Mesenteric fat pad (tissue), 1 donor: ENCODE results near the gene PELO. TPM values are rescaled to one million over a fixed set of nuclear protein-coding genes. Genes with fewer than 3 reads are reported as not detected.
"Not testable (repeated sequence)": the region's sequence is repeated elsewhere in the genome, so short reads cannot be mapped to it uniquely, and the experiment has no call there.

Experiments
- DNase-seq: peaks from one replicate; pipeline ENCODE4 v3.0.0-alpha.2; 2020; ENCODE audit warnings: low spot score
- total RNA-seq: library from RNA; stranded (reverse); fragmentation: NEBNext Ultra II Directional; extraction: Animal tissue kit (Norgen Biotek cat#: 25700); gene quantifications from one replicate; pipeline ENCODE4 v1.2.1, GENCODE V29; 2021
- donor health status: DM: yes; HTN: yes; CAD: no.

The PELO gene
- total RNA-seq, 1 donor from 2014 or later = 36.7 TPM

DNA sequence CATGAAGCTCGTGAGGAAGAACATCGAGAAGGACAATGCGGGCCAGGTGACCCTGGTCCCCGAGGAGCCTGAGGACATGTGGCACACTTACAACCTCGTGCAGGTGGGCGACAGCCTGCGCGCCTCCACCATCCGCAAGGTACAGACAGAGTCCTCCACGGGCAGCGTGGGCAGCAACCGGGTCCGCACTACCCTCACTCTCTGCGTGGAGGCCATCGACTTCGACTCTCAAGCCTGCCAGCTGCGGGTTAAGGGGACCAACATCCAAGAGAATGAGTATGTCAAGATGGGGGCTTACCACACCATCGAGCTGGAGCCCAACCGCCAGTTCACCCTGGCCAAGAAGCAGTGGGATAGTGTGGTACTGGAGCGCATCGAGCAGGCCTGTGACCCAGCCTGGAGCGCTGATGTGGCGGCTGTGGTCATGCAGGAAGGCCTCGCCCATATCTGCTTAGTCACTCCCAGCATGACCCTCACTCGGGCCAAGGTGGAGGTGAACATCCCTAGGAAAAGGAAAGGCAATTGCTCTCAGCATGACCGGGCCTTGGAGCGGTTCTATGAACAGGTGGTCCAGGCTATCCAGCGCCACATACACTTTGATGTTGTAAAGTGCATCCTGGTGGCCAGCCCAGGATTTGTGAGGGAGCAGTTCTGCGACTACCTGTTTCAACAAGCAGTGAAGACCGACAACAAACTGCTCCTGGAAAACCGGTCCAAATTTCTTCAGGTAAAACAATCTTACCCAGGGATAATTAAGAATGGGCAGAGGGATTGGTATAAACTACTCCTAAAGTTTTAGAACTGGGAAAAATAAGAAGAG lies 12.9 kb downstream of the PELO start:
- DNase-seq = peak; percentile 92

DNA sequence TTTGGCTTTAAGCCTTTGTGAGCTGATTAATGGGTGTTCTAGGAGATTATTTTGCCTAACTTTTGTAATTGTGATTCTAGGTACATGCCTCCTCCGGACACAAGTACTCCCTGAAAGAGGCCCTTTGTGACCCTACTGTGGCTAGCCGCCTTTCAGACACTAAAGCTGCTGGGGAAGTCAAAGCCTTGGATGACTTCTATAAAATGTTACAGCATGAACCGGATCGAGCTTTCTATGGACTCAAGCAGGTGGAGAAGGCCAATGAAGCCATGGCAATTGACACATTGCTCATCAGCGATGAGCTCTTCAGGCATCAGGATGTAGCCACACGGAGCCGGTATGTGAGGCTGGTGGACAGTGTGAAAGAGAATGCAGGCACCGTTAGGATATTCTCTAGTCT lies 13.6 kb downstream of the PELO start:
- DNase-seq = no peak

DNA sequence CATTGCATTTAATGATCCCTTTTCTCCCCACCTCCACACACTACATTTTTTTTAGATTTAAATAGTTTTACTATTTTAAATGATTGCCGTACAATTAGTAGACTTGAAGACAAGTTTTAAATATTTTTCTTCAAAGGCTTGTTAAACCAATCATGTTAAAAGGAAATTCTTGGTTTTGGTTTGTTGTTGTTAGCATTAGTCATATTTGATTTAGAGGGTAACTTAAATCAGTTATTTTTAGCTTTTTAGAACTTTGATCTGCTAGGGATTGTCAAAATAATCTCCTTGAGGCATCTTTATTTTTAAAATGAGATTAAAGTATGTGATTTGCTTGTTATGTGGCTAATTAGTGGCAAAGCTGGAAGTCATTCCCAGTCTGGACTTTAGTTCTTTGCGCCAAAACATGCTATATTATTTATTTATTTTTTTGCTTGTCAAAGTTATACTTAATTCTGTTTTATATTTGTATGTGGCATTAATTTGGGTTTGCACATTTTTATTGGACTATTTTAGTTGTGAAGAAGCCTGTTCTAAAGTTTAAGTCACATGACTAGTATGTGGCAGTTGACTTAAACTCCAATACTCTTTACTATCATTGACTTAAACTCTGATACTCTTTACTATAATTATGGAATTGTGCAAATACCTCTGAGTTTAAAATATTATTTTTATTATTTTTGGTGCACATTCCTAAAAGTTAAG lies 14.7 kb downstream of the PELO start:
- DNase-seq = no peak

DNA sequence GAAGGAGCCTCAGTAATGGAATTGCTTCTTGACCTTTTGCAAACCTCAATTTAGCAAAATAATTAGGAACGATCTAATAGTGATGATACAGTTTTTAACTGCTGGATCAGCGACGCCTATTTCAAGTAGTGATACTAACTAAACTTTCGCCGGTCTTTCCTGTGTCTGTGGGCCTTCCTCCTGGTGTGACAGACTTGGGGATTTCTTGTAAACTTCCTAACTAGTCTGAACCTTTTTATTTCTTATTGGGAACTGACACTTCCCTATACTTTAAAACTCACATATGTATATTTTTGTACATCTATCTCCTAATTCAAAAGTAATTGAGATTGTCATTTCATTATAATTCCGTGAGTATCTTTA lies 15.2 kb downstream of the PELO start:
- no peak for DNase-seq

DNA sequence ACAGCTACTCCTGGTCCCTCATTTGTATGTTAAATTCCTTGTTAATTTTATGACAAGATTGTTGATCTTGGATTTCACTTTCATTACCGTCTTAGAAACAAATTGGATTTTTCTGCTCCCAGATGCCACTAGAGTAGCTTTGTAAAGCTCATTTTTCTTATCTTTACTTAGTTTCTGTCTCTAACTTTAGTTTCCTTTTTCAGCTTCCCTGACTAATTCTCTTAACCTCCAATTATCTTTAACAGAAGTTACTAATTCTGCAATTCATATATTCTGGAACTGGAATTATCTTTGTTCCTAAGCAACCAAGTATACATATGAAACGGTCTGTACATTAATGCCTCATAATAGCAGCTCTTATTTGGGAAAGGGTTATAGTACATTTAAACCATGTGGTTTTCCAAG lies 16.7 kb downstream of the PELO start:
- no peak for DNase-seq

DNA sequence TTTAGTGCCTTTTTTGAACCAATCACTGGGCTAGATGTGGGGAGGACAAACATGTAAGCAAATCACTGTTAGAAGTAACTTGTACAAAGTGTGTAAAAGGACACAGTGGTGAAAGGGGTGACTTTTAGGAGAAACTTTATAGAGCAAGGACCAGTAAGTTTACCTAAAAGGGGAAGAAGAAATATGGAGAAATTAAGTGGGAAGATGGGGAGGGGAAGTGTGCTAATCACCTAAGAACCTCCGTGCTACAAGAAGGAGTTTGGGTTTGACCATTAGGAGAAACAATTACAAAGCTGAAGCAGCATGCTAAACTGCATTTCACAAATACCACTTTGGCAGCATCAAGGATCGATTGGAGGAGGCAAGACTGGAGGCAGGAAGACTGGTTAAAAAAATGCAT lies 17.3 kb downstream of the PELO start:
- DNase-seq = no peak

DNA sequence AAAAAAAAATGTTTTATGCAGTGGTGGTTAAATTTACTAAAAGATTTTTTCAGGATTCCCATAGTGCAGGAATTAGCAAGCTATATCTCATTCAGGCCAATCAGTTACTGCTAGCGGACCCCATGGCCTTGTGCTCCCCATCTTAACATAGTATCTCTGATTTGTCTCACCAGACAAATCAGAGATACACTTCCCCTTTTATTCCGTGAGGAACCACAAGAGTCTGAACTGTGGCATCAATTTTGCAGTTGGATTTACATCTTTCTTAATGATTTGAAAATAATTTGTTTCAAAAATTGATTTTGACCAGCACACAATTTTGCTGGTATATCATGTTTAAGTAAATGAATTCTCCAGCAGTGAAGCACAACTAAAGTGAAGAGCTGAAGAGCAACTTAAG lies 17.9 kb downstream of the PELO start:
- no peak for DNase-seq

DNA sequence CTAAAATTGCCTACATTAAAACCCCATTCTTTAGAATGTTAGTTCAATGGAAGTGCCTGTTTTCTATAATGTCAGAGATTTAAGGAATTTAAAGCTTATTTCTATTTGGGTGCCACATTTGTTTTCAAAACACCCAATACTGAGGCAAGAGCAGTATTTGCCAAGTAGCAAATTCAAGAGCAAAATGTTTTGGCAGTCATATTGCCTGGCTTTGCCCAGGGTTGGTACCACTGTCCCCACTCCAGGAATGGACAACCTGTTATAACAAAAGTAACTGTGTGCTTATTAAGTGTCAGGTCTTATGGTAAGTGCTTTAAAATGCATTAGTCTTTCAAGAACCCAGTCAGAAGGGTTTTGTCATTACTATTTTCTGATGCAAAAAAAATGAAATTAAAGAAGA lies 19.3 kb downstream of the PELO start:
- DNase-seq = no peak

DNA sequence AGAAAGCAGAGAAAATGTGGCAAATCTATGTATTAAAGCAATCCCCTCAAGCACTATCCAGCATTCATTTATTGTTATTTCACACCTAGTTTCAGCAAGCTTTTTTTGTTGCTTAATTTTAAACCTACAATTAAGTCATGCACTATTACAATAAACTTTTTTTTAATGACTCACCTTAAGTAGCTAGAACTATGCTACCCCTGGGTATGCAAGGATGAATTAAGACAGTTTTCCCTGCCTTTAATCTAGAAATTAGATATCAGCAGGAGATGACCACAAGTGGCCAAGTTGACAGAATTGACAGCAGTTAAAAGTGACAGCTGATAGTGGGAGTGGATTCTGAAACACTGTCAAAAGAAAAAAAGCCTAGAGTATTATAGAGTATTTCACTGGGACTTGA lies 20.0 kb downstream of the PELO start:
- DNase-seq = no peak

DNA sequence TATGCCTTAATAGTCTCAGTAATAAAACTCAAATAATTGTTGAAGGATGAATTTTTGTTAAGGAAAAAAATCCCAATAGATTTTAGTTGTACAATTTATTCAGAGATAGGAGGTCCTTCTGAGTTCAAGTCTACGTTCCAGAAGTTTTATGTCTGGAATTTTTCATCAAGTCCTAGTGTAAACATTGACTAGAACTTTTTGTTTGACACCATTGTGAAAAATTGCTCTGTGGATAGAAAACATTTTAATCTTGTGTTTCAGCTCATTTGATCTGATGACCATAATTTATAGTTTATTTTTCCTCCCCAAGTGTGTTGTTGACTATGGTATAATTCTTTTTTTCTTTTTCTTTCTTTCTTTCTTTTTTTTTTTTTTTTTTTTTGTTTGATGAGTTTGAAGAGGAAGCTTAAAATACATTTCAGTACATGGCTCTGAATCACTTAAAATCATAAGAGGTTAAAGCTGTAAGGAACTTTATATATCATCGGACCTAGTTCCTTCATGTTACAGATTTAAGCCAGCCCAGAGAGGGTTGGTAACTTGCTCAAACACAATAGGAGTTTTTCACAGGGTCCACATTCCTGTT lies 20.7 kb downstream of the PELO start:
- DNase-seq = no peak

DNA sequence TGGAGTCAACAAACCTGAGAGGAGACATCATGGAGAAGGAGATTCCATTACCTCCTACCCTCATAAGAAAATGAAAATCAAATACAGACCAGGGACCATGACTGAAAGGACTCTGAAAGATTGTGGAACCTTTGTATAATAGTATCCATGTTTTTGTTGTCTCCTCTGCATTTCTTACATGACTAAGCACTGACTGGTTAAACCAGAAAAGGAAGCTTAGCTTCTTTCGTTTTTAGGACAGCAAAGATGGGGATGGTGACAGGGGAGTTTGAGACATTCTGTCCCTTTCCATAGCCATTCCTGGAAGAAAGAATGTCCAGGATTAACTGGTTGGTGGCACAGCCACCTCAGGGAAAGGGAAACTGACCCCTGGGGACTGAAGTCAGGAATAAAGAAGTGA lies 22.2 kb downstream of the PELO start:
- no peak for DNase-seq

DNA sequence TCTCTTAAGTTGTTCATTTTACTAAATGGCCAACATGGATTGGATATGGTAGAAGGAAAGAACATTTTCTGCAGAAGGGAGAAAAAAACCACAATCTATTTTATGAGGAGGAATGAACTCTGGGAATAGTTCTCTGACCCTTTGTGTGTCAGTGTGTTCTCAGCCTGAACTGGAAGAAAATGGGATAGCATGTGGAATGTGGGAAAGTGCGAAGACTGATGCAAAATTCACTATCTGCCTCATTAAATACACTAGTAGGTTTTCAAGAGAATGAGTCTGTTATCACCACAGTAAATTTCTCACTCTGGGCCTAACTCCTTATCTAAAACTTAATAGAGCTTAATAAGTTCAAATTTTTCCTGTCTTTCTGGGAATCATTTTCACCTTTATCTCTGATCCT lies 22.7 kb downstream of the PELO start:
- no peak for DNase-seq

DNA sequence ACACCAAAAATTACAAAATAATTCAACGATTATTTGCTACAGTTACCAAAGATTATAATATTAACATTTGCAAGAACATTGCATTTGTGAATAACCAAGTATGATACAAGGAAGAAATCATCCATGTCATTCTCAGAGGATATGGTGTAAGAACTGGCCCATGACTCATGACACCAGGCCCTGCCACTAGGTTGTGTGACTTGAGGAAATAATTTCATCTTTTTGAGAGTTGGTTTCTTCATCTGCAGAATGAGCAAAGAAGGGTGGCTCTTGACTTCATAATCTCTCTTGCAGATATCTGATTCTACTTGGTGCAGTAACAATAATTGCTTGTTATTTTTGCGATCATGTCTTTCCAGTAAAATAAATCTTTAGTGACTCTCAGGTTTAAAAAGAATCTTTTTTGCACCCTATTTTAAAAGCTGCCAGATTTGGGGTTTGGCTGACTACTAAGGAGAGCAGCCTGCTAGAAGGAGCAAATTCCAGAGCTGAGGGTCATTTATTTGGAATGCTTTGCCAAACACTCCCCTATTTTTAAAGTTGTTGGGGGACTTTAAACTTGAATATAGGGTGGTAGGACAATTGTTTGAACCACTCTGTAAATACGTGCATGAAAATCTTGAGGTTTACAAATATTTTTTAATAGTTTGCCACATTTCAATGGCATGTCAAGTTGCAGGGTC lies 23.5 kb downstream of the PELO start:
- no peak for DNase-seq

DNA sequence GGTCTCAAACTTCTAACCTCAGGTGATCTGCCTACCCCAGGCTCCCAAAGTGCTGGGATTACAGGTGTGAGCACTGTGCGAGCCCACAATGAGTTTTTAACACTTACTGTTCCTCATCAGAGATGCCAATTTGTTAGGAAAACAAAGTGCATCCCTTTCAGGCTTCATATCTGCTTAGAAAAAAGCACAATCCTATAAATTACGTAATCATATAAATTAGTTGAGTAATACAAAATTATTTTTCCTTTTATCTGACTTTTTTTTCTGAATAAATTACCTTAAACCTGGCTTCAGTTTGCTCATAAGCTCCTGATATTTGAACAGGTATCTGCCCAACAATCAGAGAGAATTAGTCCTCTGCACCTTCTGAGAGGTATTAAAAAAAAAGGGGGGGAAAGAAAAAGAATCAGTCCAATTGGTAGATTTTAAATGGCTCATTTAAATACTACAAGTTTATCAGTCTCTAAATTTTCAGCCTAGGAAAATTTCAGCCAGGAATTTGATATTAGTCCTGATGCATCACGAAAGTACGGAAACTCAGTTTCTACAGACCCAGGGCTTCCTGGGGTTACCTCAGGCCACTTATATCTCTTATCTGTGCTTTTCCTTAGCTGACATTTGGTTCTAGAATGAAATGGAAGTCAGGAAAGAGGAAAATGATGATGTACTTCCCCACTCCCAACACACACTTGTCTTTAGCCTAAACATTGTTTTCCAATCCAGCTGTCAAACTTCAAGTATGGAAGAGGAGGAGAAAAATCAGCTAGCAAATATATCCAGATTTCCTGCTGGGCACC lies 26.8 kb downstream of the PELO start:
- no peak for DNase-seq

DNA sequence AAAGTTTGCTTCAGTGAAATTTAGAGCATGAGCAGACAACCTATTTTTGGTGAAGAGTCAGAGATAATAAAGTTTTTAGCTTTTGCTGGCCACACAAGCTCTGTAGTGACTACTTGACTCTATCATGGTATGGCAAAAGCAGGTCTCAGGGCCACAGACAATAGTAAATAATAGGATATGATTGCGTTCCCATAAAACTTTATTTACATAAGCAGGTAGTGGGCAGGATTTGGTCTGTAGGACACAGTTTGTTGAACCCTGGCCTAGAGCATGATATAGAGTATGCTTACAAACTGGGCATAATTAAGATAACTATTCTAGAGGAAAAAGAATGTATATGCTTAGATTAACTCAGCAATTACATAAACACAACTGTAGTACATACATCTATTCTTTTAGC lies 30.1 kb downstream of the PELO start:
- no peak for DNase-seq

DNA sequence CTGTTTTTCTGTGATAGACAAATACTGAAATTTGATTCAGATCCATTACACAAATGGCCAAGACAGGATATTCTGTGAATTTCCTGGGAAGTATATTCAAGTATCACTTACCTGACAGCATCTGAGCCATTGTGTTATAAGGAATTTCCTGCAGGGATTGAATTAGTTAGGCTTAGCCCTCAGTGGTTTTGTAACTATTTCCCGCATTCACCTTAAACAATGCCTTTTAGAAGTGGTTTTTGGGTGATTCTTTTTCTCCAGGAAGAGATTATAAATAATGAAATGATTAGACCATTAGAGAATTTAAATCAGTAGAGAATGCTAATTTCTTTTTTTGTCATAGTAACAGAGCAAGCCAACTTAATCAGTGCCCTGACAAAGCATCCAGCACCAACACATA lies 30.6 kb downstream of the PELO start:
- DNase-seq = no peak

DNA sequence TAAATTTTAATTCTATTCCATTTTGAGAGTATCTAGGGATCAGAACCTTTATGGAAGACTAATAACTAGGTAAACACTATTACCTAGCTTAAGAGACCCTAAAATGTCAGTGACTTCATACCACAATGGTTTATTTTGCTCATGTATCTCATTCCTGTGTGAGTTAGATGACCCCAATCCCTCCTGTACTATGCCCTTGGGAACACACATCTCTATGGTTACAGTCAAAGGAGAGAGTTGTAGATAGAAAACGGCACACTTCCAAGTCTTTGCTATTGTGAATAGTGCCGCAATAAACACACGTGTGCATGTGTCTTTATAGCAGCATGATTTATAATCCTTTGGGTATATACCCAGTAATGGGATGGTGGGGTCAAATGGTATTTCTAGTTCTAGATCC lies 31.1 kb downstream of the PELO start:
- DNase-seq = not testable (repeated sequence)

DNA sequence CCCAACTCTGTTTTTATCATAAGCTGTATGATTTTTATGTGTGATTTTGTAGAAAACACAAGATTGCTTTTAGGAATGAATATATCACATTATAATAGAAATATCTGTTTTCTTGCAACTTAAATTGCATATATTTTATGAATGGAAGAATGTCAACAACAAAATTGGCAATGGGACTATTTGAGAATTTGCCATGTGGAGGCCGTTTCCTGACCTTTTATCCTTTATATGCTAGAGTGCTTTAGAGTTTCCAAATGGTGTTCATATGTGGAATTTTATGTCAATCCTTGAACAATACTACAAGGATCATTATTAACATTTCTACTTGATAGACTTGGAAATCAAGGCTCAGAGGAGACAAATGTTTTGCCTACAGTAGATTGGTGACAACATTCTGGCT lies 34.2 kb downstream of the PELO start:
- no peak for DNase-seq

DNA sequence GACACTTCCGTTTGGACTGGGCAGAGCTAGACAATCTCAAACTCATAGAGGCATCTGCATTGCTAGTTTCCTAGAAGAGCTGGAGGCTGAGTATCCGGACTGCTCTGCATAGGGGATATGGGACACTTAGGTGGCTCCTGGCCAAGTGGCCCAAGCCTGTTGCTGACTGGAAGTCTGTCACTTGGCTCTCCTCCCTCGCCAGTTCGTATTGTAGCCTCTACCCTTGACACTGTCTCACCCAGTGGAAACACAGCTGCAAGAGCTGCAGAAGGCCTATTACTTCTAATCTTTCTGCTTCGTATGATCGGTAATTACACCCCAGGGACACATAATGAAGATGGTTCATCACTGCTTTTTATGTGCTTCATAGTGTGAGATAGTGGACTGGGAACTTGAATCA lies 34.7 kb downstream of the PELO start:
- no peak for DNase-seq

DNA sequence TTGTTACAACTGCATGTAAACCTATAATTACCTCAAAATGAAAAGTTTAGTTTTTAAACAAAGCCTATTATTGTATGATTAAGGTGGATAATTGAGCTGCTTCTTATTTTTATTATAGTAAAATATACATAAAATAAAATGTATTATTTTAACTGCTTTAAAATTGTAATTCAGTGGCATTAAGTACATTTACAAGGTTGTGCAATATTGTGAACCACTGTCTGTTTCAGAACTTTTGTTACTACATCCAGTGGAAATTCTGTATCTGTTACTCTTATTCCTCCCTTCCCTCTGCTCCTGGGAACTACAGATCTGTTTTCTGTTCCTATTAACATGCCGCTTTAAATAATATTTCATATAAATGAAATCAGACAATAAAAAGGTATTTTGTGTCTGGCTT lies 37.1 kb downstream of the PELO start:
- DNase-seq = no peak

DNA sequence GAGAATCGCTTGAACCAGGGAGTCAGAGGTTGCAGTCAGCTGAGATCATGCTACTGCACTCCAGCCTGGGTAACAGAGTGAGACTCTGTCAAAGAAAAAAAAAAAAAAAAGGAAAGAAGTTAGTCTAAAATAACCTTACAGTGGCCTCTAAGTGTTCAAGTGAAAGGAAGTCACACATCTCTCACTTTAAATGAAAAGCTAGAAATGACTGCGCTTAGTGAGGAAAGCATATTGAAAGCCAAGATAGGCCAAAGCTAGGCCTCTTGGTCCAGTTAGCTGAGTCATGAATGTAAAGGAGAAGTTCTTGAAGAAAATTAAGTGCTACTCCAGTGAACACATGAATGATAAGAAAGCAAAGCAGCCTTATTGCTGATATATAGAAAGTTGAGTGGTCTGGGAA lies 38.1 kb downstream of the PELO start:
- no peak for DNase-seq
